Neural cell (in vitro differentiated cells): ENCODE data around the gene ITGA8. TPM values are rescaled to one million over a fixed set of nuclear protein-coding genes. Genes with fewer than 3 reads are reported as not detected.

Experiments used
- H2AFZ ChIP-seq: fragments of 200-600, 300-800 bp; sonication (generic), shearing (Covaris generic); 2 replicates; pipeline ENCODE4 v1.6.0; 2014; ENCODE audit warnings: low read depth, mild to moderate bottlenecking, antibody characterized with exemption, low read length, moderate library complexity
- H3F3A ChIP-seq: fragments of 200-600 bp; shearing (Covaris generic); 2 replicates; pipeline ENCODE4 v1.6.1; 2016; ENCODE audit warnings: mild to moderate bottlenecking, moderate library complexity, mixed read lengths, antibody characterized with exemption, low read length; ENCODE audit not compliant: insufficient read depth, poor library complexity, severe bottlenecking
- H3K27ac ChIP-seq: fragments of 200-600, 300-800 bp; sonication (generic), shearing (Covaris generic); 2 replicates; pipeline ENCODE4 v1.5.1; 2014; ENCODE audit warnings: mild to moderate bottlenecking, low read length, moderate library complexity
- H3K27me3 ChIP-seq: fragments of 300-800, 200-600 bp; sonication (generic), shearing (Covaris generic); 2 replicates; pipeline ENCODE4 v1.6.0; 2014; ENCODE audit warnings: mild to moderate bottlenecking, low read depth, low read length, moderate library complexity; ENCODE audit not compliant: insufficient read depth
- H3K36me3 ChIP-seq: fragments of 300-800, 200-600 bp; sonication (generic), shearing (Covaris generic); 2 replicates; pipeline ENCODE4 v1.5.1; 2014; ENCODE audit warnings: mild to moderate bottlenecking, antibody characterized with exemption, low read length, moderate library complexity; ENCODE audit not compliant: insufficient read depth
- H3K4me2 ChIP-seq: fragments of 300-800, 200-600 bp; sonication (generic), shearing (Covaris generic); 2 replicates; pipeline ENCODE4 v1.6.0; 2014; ENCODE audit warnings: mild to moderate bottlenecking, low read length
- H3K4me3 ChIP-seq: fragments of 300-800, 200-600 bp; sonication (generic), shearing (Covaris generic); 2 replicates; pipeline ENCODE4 v1.5.1; 2014; ENCODE audit warnings: mild to moderate bottlenecking, low read length, moderate library complexity
- H3K79me2 ChIP-seq: fragments of 200-600 bp; shearing (Covaris generic); replicated peaks from 2 replicates; pipeline ENCODE4 v1.6.0; 2014; ENCODE audit warnings: mild to moderate bottlenecking, low read length, moderate library complexity; ENCODE audit not compliant: insufficient read depth
- H3K9ac ChIP-seq: fragments of 300-800, 200-600 bp; sonication (generic), shearing (Covaris generic); 2 replicates; pipeline ENCODE4 v1.6.1; 2016; ENCODE audit warnings: mild to moderate bottlenecking, low read length, mixed read lengths
- H3K9me2 ChIP-seq: fragments of 200-600 bp; shearing (Covaris generic); 2 replicates; pipeline ENCODE4 v1.6.1; 2016; ENCODE audit warnings: mild to moderate bottlenecking, low read length, mixed read lengths; ENCODE audit not compliant: insufficient read depth
- H3K9me3 ChIP-seq: fragments of 200-600, 300-800 bp; sonication (generic), shearing (Covaris generic); 2 replicates; pipeline ENCODE4 v1.6.1; 2016; ENCODE audit warnings: mild to moderate bottlenecking, mixed run types, low read length, moderate library complexity, mixed read lengths
- H4K20me1 ChIP-seq: fragments of 200-600 bp; shearing (Covaris generic); 2 replicates; pipeline ENCODE4 v1.6.1; 2016; ENCODE audit warnings: mild to moderate bottlenecking, mixed run types; ENCODE audit not compliant: insufficient read depth
- EP300 ChIP-seq: fragments of 450-650 bp; conservative IDR thresholded peaks from 2 replicates; pipeline ENCODE4 v1.6.1; 2014; ENCODE audit warnings: antibody characterized with exemption, mild to moderate bottlenecking, moderate library complexity; ENCODE audit not compliant: poor library complexity, severe bottlenecking
- EZH2 ChIP-seq: fragments of 200-600, 300-800 bp; shearing (Covaris generic), sonication (generic); IDR thresholded peaks from 2 replicates; pipeline ENCODE4 v1.6.1; 2014; ENCODE audit warnings: antibody characterized with exemption, low read length, borderline replicate concordance, mild to moderate bottlenecking; ENCODE audit not compliant: insufficient read depth, poor library complexity, severe bottlenecking
- MXI1 ChIP-seq: fragments of 450-650 bp; conservative IDR thresholded peaks from 2 replicates; pipeline ENCODE4 v1.6.1; 2014; ENCODE audit warnings: antibody characterized with exemption, mild to moderate bottlenecking; ENCODE audit not compliant: poor library complexity, severe bottlenecking
- POLR2AphosphoS5 ChIP-seq: IDR thresholded peaks from 2 replicates; pipeline ENCODE4 v1.6.1; 2012
- RAD21 ChIP-seq: fragments of 450-650 bp; conservative IDR thresholded peaks from 2 replicates; pipeline ENCODE4 v1.6.1; 2014; ENCODE audit warnings: antibody characterized with exemption, mild to moderate bottlenecking, moderate library complexity
- SMC3 ChIP-seq: fragments of 450-650 bp; conservative IDR thresholded peaks from 2 replicates; pipeline ENCODE4 v1.6.1; 2014; ENCODE audit warnings: antibody characterized with exemption, mild to moderate bottlenecking, moderate library complexity; ENCODE audit not compliant: poor library complexity
- TAF1 ChIP-seq: IDR thresholded peaks from 2 replicates; pipeline ENCODE4 v1.6.1; 2012; ENCODE audit warnings: low read depth
- polyA plus RNA-seq: library from polyadenylated mRNA; depleted of rRNA; stranded (reverse); fragments of >200 nt; gene quantifications from 2 replicates; pipeline ENCODE4 v1.2.3, GENCODE V29; 2014
- TF ChIP-seq, protein P1 (sequence below): fragments of 450-650 bp; IDR thresholded peaks from 2 replicates; pipeline ENCODE4 v1.5.1; 2014; ENCODE audit warnings: antibody characterized with exemption, mild to moderate bottlenecking, moderate library complexity; ENCODE audit not compliant: poor library complexity, severe bottlenecking
- TF ChIP-seq, protein P2 (sequence below): IDR thresholded peaks from 2 replicates; pipeline ENCODE4 v1.6.1; 2012; ENCODE audit warnings: borderline replicate concordance

ITGA8 gene
- polyA plus RNA-seq, 1 donor from 2014 or later, result 0.11 TPM

DNA sequence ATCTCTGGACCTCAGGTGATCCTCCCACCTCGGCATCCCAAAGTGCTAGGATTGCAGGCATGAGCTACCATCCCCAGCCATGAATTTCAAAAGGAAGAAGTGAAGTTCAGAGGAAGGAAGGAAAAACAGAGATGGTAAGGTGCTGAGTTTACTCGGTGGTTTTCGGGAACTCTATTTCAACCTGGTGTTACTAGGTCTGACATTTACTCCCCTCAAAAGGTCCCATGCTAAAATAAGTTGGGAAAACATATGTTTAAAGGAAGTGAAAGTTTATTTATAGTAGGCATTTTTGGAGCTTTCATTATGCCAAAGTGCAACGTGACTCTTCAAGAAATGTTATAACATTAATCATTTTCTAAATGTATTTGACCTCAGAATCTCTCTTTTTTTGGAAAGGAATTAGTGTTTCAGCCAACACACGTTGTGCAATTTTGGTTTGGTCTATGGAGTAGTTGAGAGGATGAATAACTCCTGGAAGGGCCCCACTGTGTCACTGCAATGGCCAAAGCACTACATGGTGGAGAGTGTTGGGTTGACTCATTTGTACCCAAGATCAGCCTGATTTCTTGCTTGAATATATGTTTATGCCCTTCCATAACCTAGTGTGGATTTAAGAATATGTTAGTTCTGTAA, 233.9 kb downstream of the ITGA8 start:
- Histone ChIP-seq H3K9me3 (no peaks in the 10 kb centered on the region), H3K4me3 (no peak overlapping the region), H3K27me3 (no peaks in the 10 kb centered on the region), H3K36me3 (no peaks in the 10 kb centered on the region), H3F3A (no peaks in the 10 kb centered on the region), H3K27ac (no peak overlapping the region), H3K9ac (no peak overlapping the region), H3K4me2 (no peak overlapping the region), H4K20me1 (no peaks in the 10 kb centered on the region), H3K9me2 (no peaks in the 10 kb centered on the region), H3K79me2 (no peaks in the 10 kb centered on the region), H2AFZ (no peak overlapping the region)
- TF ChIP-seq RAD21 (no peak), EZH2 (no peak)
- TF ChIP-seq, protein P1, sequence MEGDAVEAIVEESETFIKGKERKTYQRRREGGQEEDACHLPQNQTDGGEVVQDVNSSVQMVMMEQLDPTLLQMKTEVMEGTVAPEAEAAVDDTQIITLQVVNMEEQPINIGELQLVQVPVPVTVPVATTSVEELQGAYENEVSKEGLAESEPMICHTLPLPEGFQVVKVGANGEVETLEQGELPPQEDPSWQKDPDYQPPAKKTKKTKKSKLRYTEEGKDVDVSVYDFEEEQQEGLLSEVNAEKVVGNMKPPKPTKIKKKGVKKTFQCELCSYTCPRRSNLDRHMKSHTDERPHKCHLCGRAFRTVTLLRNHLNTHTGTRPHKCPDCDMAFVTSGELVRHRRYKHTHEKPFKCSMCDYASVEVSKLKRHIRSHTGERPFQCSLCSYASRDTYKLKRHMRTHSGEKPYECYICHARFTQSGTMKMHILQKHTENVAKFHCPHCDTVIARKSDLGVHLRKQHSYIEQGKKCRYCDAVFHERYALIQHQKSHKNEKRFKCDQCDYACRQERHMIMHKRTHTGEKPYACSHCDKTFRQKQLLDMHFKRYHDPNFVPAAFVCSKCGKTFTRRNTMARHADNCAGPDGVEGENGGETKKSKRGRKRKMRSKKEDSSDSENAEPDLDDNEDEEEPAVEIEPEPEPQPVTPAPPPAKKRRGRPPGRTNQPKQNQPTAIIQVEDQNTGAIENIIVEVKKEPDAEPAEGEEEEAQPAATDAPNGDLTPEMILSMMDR, result no peak

DNA sequence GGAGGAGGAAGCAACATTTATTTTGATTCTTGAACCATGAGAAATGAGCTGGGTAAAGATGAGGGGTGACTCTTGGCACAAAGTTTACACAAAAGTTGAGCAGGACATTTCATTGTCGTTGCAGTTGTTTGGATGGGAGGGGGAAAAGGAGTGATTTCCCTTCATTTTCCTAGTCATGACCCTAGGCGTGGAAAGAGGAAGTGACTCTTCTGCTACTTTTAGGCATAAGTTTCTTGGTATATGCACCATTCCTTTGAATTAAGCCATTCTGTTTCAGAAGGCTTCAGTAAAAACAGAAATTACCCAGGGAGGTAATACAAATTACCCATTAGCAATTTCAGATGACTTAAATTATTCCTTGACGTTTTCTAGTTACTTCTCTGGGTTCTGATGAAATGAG, 234.7 kb downstream of the ITGA8 start:
- no peak overlapping the region for H3K9ac ChIP-seq
- no peaks in the 10 kb centered on the region for H3K36me3 ChIP-seq
- H4K20me1 ChIP-seq, result no peaks in the 10 kb centered on the region
- H3K9me2 ChIP-seq, result no peaks in the 10 kb centered on the region
- H3K4me2 ChIP-seq, result no peak overlapping the region
- H3K4me3 ChIP-seq, result no peak overlapping the region
- no peak overlapping the region for H2AFZ ChIP-seq
- no peaks in the 10 kb centered on the region for H3K27me3 ChIP-seq
- TF ChIP-seq RAD21 (no peak), EZH2 (no peak), SMC3 (no peak), POLR2AphosphoS5 (no peak), EP300 (no peak), MXI1 (no peak), TAF1 (no peak)
- TF ChIP-seq, protein P1, result no peak
- TF ChIP-seq, protein P2, sequence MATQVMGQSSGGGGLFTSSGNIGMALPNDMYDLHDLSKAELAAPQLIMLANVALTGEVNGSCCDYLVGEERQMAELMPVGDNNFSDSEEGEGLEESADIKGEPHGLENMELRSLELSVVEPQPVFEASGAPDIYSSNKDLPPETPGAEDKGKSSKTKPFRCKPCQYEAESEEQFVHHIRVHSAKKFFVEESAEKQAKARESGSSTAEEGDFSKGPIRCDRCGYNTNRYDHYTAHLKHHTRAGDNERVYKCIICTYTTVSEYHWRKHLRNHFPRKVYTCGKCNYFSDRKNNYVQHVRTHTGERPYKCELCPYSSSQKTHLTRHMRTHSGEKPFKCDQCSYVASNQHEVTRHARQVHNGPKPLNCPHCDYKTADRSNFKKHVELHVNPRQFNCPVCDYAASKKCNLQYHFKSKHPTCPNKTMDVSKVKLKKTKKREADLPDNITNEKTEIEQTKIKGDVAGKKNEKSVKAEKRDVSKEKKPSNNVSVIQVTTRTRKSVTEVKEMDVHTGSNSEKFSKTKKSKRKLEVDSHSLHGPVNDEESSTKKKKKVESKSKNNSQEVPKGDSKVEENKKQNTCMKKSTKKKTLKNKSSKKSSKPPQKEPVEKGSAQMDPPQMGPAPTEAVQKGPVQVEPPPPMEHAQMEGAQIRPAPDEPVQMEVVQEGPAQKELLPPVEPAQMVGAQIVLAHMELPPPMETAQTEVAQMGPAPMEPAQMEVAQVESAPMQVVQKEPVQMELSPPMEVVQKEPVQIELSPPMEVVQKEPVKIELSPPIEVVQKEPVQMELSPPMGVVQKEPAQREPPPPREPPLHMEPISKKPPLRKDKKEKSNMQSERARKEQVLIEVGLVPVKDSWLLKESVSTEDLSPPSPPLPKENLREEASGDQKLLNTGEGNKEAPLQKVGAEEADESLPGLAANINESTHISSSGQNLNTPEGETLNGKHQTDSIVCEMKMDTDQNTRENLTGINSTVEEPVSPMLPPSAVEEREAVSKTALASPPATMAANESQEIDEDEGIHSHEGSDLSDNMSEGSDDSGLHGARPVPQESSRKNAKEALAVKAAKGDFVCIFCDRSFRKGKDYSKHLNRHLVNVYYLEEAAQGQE, result no peak
- no peaks in the 10 kb centered on the region for H3K9me3 ChIP-seq
- H3K27ac ChIP-seq, result no peak overlapping the region
- no peaks in the 10 kb centered on the region for H3K79me2 ChIP-seq
- H3F3A ChIP-seq, result no peaks in the 10 kb centered on the region
